NCI-H1105 treated with DMSO at 0.1 percent for 48 hours (cell line): ENCODE data around the gene LCAT.
"Not testable (repeated sequence)": the region's sequence is repeated elsewhere in the genome, so short reads cannot be mapped to it uniquely, and the experiment has no call there.

Experiments used
- DNase-seq: peaks from one replicate; lab custom pipeline; 2025; lab: John Stamatoyannopoulos, UW

Gene LCAT

GRCh38 chr16:67943619-67944504 is at the start of gene LCAT:
Gene LCAT, minus strand, starts transcription at chr16:67944120. Its CDS starts 19 bp downstream, at chr16:67944101.
- DNase-seq = no peak

DNA sequence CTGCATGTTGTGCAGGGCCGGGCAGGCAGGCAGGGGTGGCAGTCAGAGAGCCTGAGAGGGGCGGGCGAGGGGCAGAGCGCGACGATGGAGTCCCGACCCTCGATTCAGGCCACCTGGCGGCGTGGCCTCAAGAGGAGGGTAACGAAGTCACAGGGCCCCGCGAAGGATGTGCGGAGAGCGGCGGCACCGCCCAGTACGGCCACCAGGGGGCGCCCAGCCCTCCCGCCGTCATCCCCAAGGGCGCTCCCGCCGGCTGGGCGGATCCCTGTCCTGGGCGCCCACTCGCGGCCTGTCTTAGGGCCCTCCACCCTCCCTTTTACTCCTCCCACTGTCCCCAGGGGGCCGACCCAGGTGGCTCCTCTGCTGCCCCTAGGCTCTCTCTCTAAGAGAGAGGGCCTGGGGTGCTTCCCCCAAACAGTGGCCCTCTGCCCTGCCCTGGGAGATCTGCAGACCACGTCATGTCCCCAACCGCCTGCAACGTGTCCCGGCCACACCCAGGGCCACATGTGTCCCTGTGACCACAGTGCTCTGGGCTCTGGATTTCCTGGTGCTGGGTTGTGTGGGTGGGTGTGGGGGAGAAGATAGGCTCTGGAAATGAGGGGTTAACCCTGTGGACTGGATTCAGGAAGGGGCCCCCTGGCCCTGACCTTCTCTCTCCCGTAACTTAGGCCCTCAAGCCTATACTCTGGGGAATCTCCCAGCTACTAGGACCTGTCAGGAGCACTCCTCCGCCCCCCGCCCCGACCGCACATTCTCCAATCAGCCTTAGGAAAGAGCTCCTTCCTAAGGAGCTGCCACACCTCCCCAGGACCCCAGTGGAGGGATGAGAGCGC is 49.5 kb upstream of the LCAT start:
- DNase-seq = peak; percentile 51

DNA sequence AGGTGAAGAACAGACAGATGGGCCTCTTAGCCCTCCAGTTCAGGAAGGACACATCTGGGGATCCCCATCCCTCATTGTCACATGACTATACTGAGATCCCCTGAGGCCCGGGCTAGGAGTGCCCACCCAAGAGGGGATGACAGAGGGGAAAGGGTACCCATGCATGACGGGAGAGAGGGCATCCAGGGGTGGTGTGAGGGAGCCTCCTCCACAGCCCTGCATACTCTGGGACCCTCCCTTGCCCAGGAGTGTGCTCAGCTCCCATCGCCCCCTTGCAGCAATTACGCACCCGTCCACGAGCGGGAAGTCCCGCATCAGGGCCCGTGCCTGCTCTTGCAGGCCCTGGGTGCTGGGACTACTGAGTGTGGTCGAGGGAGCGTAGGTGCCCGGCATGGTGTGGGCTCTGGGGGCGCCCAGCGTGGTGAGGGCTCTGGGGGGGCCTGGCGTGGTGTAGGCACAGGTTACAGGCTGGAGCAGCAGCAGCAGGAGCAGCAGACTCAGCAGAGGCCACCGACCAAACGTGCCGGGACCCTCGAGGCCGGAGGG is 48.8 kb upstream of the LCAT start:
- DNase-seq = no peak

- DNase-seq = no peak
Measured at GRCh38 chr16:67990018-67990386, 46.1 kb upstream of the LCAT start.

- no peak for DNase-seq
Measured at GRCh38 chr16:67989322-67990017, 45.5 kb upstream of the LCAT start.

GRCh38 chr16:67988675-67989074 is 44.8 kb upstream of the LCAT start:
- no peak for DNase-seq

DNA sequence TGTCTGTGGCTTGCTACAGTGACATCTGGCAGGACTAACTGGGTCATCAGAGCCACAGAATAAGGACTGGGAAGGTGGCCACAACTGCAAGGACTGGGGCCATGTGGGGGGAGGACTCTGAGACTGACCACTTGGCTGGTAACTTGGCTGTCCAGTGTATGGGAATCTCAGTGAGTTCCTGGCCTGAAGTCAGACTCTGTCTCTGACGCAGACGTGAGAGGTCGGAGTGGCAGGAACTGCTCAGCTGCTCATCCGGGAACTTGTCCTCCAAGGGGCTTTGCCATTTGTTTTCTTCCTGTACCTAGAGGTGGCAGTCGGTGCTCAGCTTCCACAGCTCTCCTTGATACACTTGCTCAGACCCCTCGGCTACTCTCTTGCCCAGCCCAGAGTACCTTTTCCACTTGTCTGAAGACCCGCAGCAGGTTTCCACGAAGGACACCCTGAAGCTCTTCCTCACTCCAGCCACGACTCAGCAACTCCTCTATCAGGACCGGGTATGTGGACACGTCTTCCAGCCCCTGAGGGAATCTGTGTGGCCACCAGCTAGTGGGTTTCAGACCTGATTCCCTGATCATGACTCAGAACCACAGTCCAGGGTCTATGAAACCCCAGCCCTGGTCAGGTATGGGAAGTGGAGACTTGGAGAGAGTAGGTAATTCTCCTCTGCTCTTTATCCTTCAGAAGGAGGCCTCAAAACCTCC is 43.7 kb upstream of the LCAT start:
- no peak for DNase-seq

- DNase-seq = no peak
Measured at GRCh38 chr16:67986949-67987348, 43.0 kb upstream of the LCAT start.

DNA sequence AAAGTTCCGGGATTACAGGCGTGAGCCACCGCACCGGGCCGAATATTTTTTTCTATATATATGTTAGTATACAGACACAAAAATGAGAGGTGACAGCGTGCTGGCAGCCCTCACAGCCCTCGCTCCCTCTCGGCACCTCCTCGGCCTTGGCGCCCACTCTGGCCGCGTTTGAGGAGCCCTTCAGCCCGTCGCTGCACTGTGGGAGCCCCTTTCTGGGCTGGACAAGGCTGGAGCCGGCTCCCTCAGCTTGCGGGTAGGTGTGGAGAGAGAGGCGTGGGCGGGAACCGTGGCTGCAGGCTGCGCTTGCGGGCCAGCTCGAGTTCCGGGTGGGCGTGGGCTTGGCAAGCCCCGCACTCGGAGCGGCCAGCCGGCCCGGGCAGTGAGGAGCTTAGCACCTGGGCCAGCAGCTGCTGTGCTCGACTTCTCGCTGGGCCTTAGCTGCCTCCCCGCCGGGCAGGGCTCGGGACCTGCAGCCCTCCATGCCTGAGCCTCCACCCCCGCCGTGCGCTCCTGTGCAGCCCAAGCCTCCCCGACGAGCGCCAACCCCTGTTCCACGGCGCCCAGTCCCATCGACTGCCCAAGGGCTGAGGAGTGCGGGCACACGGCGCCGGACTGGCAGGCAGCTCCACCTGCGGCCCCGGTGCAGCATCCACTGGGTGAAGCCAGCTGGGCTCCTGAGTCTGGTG is 38.2 kb upstream of the LCAT start:
- DNase-seq = no peak

DNA sequence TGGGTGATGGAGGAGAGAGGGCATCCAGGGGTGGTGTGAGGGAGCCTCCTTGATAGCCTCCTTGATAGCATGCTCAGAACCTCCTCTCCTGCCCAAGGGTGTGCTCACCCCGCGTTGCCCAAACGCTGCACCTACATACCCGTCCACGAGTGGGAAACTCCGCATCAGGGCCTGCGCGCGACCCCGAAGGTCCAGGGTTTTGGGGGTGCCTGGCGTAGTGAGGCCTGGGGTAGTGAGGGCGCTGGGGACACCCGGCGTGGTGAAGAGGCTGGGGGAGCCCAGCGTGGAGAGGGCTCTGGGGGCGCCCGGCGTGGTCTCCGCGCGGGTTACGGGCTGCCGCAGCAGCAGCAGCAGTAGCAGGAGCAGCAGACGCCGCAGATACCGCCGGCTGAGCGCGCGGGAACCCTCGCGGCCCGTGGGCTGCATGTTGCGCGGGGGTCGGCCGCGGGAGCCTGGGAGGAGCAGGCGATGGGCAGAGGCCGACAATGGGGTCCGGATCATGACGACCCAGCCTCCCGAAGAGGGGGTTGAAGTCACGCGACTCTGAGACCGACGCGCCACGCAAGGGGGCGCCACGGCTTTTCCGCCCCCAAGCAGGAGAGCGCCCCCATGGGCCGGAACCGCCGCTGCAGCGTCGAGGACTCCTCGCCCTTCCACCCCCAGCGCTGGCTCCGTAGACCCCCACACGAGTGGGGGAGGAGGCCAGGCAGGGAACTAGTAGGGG is 36.2 kb upstream of the LCAT start, which contains the start of gene DPEP3:
TSS of gene DPEP3 (minus strand) at position 545 of the 724 bp plus-strand sequence. CDS start at position 426, 119 bp downstream.
- no peak for DNase-seq

GRCh38 chr16:67977469-67978227 is 33.7 kb upstream of the LCAT start:
- no peak for DNase-seq

GRCh38 chr16:67977005-67977404 is 33.1 kb upstream of the LCAT start:
- DNase-seq = no peak

DNA sequence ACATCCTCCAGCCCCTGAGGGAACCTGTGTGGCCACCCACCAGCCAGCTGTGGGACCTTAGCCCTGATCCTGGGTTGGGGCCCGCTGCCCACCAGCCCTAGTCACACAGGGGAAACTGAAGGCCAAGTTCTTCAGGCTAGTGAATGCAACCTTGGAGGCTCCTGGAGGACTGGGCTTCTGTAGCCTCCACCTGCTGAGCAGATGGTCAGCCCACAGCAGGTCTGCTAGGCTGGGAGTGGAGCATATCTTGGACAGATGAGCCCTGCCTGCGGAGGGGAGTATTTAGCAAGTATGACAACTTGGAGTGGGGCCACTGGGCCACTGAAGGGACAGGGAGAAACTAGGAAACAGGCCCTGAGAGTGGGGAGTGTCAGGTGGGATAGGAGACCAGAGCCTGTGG is 32.3 kb upstream of the LCAT start:
- no peak for DNase-seq

DNA sequence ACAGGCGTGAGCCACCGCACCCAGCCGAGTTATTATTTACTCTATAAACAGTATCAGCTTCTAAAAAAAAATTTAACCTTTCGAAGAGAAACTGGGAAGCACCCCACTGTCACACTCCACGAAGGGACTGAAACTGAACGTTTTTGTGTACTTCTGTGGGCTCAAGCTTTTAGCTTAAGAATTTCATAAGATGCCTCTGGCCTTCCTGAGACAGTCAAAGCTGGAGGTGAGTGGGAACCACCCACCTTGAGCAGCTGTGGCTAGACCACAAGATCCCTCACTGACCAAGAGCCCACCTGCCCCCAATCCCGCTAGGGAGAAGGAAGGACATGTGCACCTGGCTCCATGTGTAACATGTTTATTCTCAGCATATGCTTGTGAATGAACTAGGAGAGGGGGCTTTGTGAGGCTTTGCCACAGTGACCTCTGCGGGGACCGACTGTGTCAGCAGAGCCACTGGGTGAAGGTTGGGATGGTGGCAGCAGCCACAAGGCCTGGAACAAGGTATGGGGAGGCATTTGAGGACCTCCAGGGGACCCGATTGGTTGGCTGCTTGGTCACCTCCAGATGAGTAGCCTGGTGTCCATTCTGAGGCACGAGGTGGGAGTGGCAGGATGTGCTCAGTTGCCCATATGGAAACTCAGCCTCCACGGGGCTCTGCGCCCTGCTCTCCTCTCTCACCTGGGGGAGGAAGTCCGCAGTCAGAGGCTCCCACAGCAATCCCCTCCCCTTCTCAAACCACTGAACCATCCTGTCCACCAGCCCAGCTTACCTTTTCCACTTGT is 31.6 kb upstream of the LCAT start:
- DNase-seq = no peak

DNA sequence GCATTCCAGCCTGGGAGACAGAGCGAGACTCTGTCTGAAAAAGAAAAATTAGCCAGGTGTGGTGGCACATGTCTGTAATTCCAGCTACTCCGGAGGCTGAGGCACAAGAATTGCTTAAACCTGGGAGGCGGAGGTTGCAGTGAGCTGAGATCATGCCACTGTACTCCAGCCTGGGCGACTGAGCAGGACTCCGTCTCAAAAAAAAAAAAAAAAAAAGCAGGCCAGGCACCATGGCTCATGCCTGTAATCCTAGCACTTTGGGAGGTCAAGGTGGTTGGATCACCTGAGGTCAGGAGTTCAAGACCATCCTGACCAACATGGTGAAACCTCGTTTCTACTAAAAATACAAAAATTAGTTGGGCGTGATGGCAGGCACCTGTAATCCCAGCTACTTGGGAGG is 28.4 kb upstream of the LCAT start:
- not testable (repeated sequence) for DNase-seq

DNA sequence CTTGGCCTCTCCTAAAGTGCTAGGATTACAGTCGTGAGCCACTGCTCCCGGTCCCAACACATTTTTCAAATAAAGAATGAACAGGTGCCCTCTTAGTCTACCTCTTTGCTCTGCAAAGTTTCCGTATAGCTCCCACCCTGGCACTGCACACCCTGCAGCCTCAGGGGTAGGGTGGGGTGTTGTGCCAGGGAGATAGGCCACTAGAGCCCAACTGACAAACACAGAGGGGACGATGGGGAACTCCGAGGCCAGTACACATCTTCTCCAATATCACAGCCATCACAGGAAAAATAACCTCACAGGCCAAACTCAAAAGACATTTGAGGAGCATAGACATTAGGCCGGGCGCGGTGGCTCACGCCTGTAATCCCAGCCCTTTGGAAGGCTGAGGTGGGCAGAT is 27.2 kb upstream of the LCAT start:
- DNase-seq = no peak

DNA sequence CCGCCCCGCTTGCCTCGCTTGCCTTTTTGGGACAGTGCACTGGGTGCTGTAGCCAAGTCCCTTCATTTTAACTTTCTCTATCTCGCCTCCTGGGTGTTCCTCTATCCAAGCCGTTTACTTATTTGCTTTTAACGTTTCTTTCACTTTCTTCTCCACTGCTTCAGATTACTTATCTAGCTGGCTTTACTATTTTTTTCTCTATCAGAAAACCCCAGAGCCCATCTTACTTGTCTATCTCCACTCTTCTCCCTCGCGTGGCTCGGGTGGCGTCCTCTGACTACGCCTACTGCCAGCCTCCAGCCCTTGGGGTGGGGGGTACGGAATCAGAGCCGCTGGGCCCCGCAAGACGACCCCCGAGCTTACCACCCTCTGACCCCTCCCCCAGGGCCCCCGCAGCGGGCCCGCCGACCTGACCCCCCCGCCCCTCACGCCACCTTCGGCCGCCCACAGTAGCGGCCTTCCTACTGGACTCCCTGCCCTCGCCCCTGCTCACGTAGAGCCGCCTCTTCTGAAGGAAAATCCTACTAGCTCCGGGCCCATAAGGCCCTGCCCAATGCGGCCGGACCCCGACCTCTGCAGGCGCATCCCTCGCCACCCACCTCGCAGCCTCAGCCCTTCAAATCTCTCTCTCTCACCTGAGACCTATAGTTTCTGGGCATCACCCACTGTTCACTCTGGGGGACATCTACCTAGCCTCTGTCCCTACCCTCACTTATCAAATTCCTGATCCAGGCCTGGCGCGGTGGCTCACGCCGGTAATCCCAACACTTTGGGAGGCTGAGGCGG is 25.5 kb upstream of the LCAT start:
- DNase-seq = no peak
